NCI-H526 treated with DMSO at 0.1 percent for 48 hours (cell line): ENCODE measurements around the gene ERCC1.
"Not testable (repeated sequence)": the region's sequence is repeated elsewhere in the genome, so short reads cannot be mapped to it uniquely, and the experiment has no call there.

Experiments
- DNase-seq: peaks from one replicate; lab custom pipeline; 2025; lab: John Stamatoyannopoulos, UW

Gene ERCC1

GRCh38 chr19:45429896-45430295, 6.2 kb upstream of the ERCC1 start:
- DNase-seq = not testable (repeated sequence)

- no peak for DNase-seq
These were observed 4.9 kb upstream of the ERCC1 start for GRCh38 chr19:45428384-45429231.

GRCh38 chr19:45424191-45425058, 708 bp upstream of the ERCC1 start:
- no peak for DNase-seq

- DNase-seq = no peak
These were observed 606 bp downstream of the ERCC1 start for GRCh38 chr19:45423033-45423588.

GRCh38 chr19:45421947-45422498, 1.7 kb downstream of the ERCC1 start:
- no peak for DNase-seq

- no peak for DNase-seq
These were observed 2.8 kb downstream of the ERCC1 start for GRCh38 chr19:45420871-45421270.

GRCh38 chr19:45420356-45420755, 3.4 kb downstream of the ERCC1 start:
- DNase-seq = no peak

GRCh38 chr19:45419895-45420294, 3.8 kb downstream of the ERCC1 start:
- DNase-seq = no peak

GRCh38 chr19:45419396-45419795, 4.3 kb downstream of the ERCC1 start:
- no peak for DNase-seq

GRCh38 chr19:45418802-45419201, 4.9 kb downstream of the ERCC1 start:
- DNase-seq = no peak

GRCh38 chr19:45417151-45417550, 6.6 kb downstream of the ERCC1 start:
- DNase-seq = no peak

GRCh38 chr19:45414468-45414867, 9.2 kb downstream of the ERCC1 start:
- no peak for DNase-seq

GRCh38 chr19:45413497-45413896, 10.2 kb downstream of the ERCC1 start:
- DNase-seq = no peak

- DNase-seq = not testable (repeated sequence)
These were observed 13.4 kb downstream of the ERCC1 start for GRCh38 chr19:45410330-45410729.

GRCh38 chr19:45409557-45409920, 14.2 kb downstream of the ERCC1 start:
- DNase-seq = no peak

- DNase-seq = no peak
These were observed 14.7 kb downstream of the ERCC1 start for GRCh38 chr19:45408830-45409556.

- no peak for DNase-seq
These were observed 15.6 kb downstream of the ERCC1 start for GRCh38 chr19:45408121-45408520.

- DNase-seq = not testable (repeated sequence)
These were observed 16.1 kb downstream of the ERCC1 start for GRCh38 chr19:45407585-45407984.

- DNase-seq = no peak
These were observed 16.7 kb downstream of the ERCC1 start for GRCh38 chr19:45407091-45407375.

GRCh38 chr19:45406226-45407090, 17.3 kb downstream of the ERCC1 start, which contains the start of gene POLR1G:
Gene POLR1G, plus strand, starts transcription at chr19:45406644. Its CDS starts 53 bp downstream, at chr19:45406697.
- peak; percentile 85 for DNase-seq
